ENCODE data around the gene MAPKBP1. TPM values are rescaled to one million over a fixed set of nuclear protein-coding genes. Genes with fewer than 3 reads are reported as not detected.
A peak's percentile ranks its signal among the peaks of the same experiment; 100 is the strongest.

MAPKBP1 gene
- polyA plus RNA-seq, 3 donors, result 0.76 to 8.6 (median 1.1) TPM

- Histone ChIP-seq H3K9me3 (replicated peaks in 1 of 2; ENCODE audit: control insufficient read depth in 1 of 2, insufficient read depth in 1 of 2, low read length in 2 of 2) (no peaks in the 10 kb centered on the region), H4K20me1 (ENCODE audit: insufficient read depth, low read length) (peaks cover 5% of the 10 kb centered on the region), H3K9ac (ENCODE audit: insufficient read depth, low read length, poor library complexity, severe bottlenecking) (no peak overlapping the region), H3K4me3 (replicated peaks in 1 of 3; ENCODE audit: low read depth in 2 of 3, low read length in 3 of 3) (no peak overlapping the region), H3K79me2 (ENCODE audit: insufficient read depth, low read length) (no peaks in the 10 kb centered on the region), H2AFZ (ENCODE audit: insufficient read depth, low read depth, low read length, poor library complexity, severe bottlenecking) (no peak overlapping the region), H3K4me1 (ENCODE audit: control insufficient read depth in 1 of 2, insufficient read depth in 2 of 2, low read length in 2 of 2) (no peaks in the 10 kb centered on the region), H3K27me3 (ENCODE audit: control insufficient read depth in 2 of 2, insufficient read depth in 2 of 2, low read length in 2 of 2) (no peaks in the 10 kb centered on the region), H3K4me2 (replicated peaks; ENCODE audit: extremely low read depth, low read length, poor library complexity, severe bottlenecking) (no peak overlapping the region), H3K36me3 (replicated peaks in 1 of 2; ENCODE audit: control insufficient read depth in 1 of 2, insufficient read depth in 2 of 2, low read length in 2 of 2) (no peaks in the 10 kb centered on the region), H3K27ac (ENCODE audit: low read depth in 1 of 2, low read length in 2 of 2) (no peak overlapping the region)
- H3K4me1 Mint-ChIP-seq, result peaks cover 17% of the 10 kb centered on the region
- no peak for TF ChIP-seq CTCF (IDR thresholded peaks at IDR 0.05)
- no peak for DNase-seq
- no peak overlapping the region for H3K4me3 Mint-ChIP-seq
- 41% methylated on average over 4 of the region's 5 CpGs for WGBS (ENCODE audit: insufficient coverage)
- no peaks in the 10 kb centered on the region for H3K9me3 Mint-ChIP-seq
- intact Hi-C loops (cut with micrococcal nuclease), result no loop called here
- peaks cover 0 to 6% of the 10 kb centered on the region in 2 donors for H3K36me3 Mint-ChIP-seq
- H3K27me3 Mint-ChIP-seq (ENCODE audit: low read depth in 3 of 3), result no peaks in the 10 kb centered on the region
- peak overlapping the region in 1 of 7 donors; percentile 43 for H3K27ac Mint-ChIP-seq
Observed at GRCh38 chr15:41790756-41791546, 16.7 kb downstream of the MAPKBP1 start.

- Mint-ChIP-seq H3K27ac (peak overlapping the region in 2 of 7 donors; percentile 30 to 43), H3K36me3 (peaks cover 0 to 8% of the 10 kb centered on the region in 2 donors), H3K4me1 (peaks cover 19% of the 10 kb centered on the region), H3K9me3 (no peaks in the 10 kb centered on the region), H3K4me3 (no peak overlapping the region), H3K27me3 (ENCODE audit: low read depth in 3 of 3) (no peaks in the 10 kb centered on the region)
- Histone ChIP-seq H3K9ac (ENCODE audit: insufficient read depth, low read length, poor library complexity, severe bottlenecking) (no peak overlapping the region), H4K20me1 (ENCODE audit: insufficient read depth, low read length) (peaks cover 5% of the 10 kb centered on the region), H3K27ac (ENCODE audit: low read depth in 1 of 2, low read length in 2 of 2) (no peak overlapping the region), H3K79me2 (ENCODE audit: insufficient read depth, low read length) (no peaks in the 10 kb centered on the region), H3K9me3 (replicated peaks in 1 of 2; ENCODE audit: control insufficient read depth in 1 of 2, insufficient read depth in 1 of 2, low read length in 2 of 2) (no peaks in the 10 kb centered on the region), H3K27me3 (ENCODE audit: control insufficient read depth in 2 of 2, insufficient read depth in 2 of 2, low read length in 2 of 2) (no peaks in the 10 kb centered on the region), H3K4me3 (replicated peaks in 1 of 3; ENCODE audit: low read depth in 2 of 3, low read length in 3 of 3) (no peak overlapping the region), H3K4me2 (replicated peaks; ENCODE audit: extremely low read depth, low read length, poor library complexity, severe bottlenecking) (no peak overlapping the region), H3K4me1 (ENCODE audit: control insufficient read depth in 1 of 2, insufficient read depth in 2 of 2, low read length in 2 of 2) (no peaks in the 10 kb centered on the region), H2AFZ (ENCODE audit: insufficient read depth, low read depth, low read length, poor library complexity, severe bottlenecking) (no peak overlapping the region), H3K36me3 (replicated peaks in 1 of 2; ENCODE audit: control insufficient read depth in 1 of 2, insufficient read depth in 2 of 2, low read length in 2 of 2) (no peaks in the 10 kb centered on the region)
- WGBS (ENCODE audit: insufficient coverage), result no CpG with 5 or more reads among the region's 4 CpGs
- DNase-seq, result no peak
- intact Hi-C loops (cut with micrococcal nuclease), result no loop called here
- no peak for TF ChIP-seq CTCF (IDR thresholded peaks at IDR 0.05)
Observed at GRCh38 chr15:41791547-41791937, 17.3 kb downstream of the MAPKBP1 start.

Data from CD14-positive monocyte (primary cell).